IPS-18c (cell line): ENCODE results near the gene PIP5K1B.
"Not testable (repeated sequence)": the region's sequence is repeated elsewhere in the genome, so short reads cannot be mapped to it uniquely, and the experiment has no call there.

Source experiments
- H3K4me3 ChIP-seq: 2 replicates; pipeline ENCODE4 v1.7.0; 2013; ENCODE audit warnings: low read depth, mild to moderate bottlenecking, low read length, moderate library complexity; ENCODE audit not compliant: insufficient read depth
- H3K9me3 ChIP-seq: one replicate; pipeline ENCODE4 v1.6.1; 2013; ENCODE audit warnings: mild to moderate bottlenecking, low read length, moderate library complexity; ENCODE audit not compliant: control insufficient read depth, insufficient read depth

Gene PIP5K1B

GRCh38 chr9:69049094-69049493, 344.1 kb downstream of the PIP5K1B start:
- Histone ChIP-seq H3K9me3 (no peaks in the 10 kb centered on the region), H3K4me3 (no peak overlapping the region)

- not testable (repeated sequence) for H3K4me3 ChIP-seq, H3K9me3 ChIP-seq
These were observed 345.9 kb downstream of the PIP5K1B start for GRCh38 chr9:69050936-69051335.

GRCh38 chr9:69054989-69055388, 349.9 kb downstream of the PIP5K1B start:
- H3K9me3 ChIP-seq = no peaks in the 10 kb centered on the region
- no peak overlapping the region for H3K4me3 ChIP-seq

GRCh38 chr9:69056191-69056815, 351.3 kb downstream of the PIP5K1B start:
- no peak overlapping the region for H3K4me3 ChIP-seq
- no peaks in the 10 kb centered on the region for H3K9me3 ChIP-seq

- no peaks in the 10 kb centered on the region for H3K9me3 ChIP-seq
- no peak overlapping the region for H3K4me3 ChIP-seq
These were observed 353.1 kb downstream of the PIP5K1B start for GRCh38 chr9:69058101-69058500.
